ENCODE measurements around the gene MED13L.

GRCh38 chr12:116238149-116238548, 39.3 kb downstream of the MED13L start:
- TF ChIP-seq CTCF (IDR thresholded peaks at IDR 0.05; ENCODE audit: borderline replicate concordance, extremely low read depth, low read length, poor library complexity, severe bottlenecking) (no peak), EZH2 (IDR thresholded peaks at IDR 0.05; ENCODE audit: borderline replicate concordance, low read depth, low read length, severe bottlenecking) (no peak)

Data from DND-41 (cell line).